Left ventricle myocardium inferior (tissue), 1 donor: ENCODE measurements around the gene MCOLN1. TPM values are rescaled to one million over a fixed set of nuclear protein-coding genes. Genes with fewer than 3 reads are reported as not detected.
"Not testable (repeated sequence)": the region's sequence is repeated elsewhere in the genome, so short reads cannot be mapped to it uniquely, and the experiment has no call there.

Experiments used
- DNase-seq: peaks from one replicate; pipeline ENCODE4 v3.0.0-alpha.2; 2020
- H3K27ac ChIP-seq: fragments of 200-600 bp; replicated peaks from 2 replicates; pipeline ENCODE4 v1.8.0; 2021
- H3K27me3 ChIP-seq: fragments of 200-600 bp; 2 replicates; pipeline ENCODE4 v1.8.0; 2021; ENCODE audit warnings: low read depth
- H3K36me3 ChIP-seq: fragments of 200-600 bp; 2 replicates; pipeline ENCODE4 v1.8.0; 2021
- H3K4me1 ChIP-seq: fragments of 200-600 bp; 2 replicates; pipeline ENCODE4 v1.8.0; 2021
- H3K4me3 ChIP-seq: fragments of 200-600 bp; 2 replicates; pipeline ENCODE4 v1.8.0; 2021; ENCODE audit warnings: mild to moderate bottlenecking, moderate library complexity
- H3K9me3 ChIP-seq: fragments of 200-600 bp; replicated peaks from 2 replicates; pipeline ENCODE4 v1.8.0; 2021
- CTCF ChIP-seq: fragments of 200-600 bp; IDR thresholded peaks from 2 replicates; pipeline ENCODE4 v1.8.0; 2021; ENCODE audit warnings: antibody characterized with exemption, mild to moderate bottlenecking, borderline replicate concordance
- intact Hi-C: fragments of 100-400 bp; cut with micrococcal nuclease; formaldehyde crosslinking; loops from one replicate; pipeline ENCODE4 v1.11.0; 2022
- total RNA-seq: library from RNA; stranded (reverse); fragmentation: NEBNext Ultra II Directional; extraction: Animal tissue kit (Norgen Biotek cat#: 25700); gene quantifications from one replicate; pipeline ENCODE4 v1.2.1, GENCODE V29; 2021
- donor health status: DM: no; HTN: yes; CAD: no; lungs with severe emphysema.

MCOLN1 gene
- total RNA-seq, 1 donor from 2014 or later = 16.8 TPM

- Histone ChIP-seq H3K4me3 (peak overlapping the region; percentile 95), H3K4me1 (peaks cover 38% of the 10 kb centered on the region), H3K27me3 (no peaks in the 10 kb centered on the region), H3K27ac (peak overlapping the region; percentile 93), H3K36me3 (peaks cover 50% of the 10 kb centered on the region), H3K9me3 (no peaks in the 10 kb centered on the region)
- intact Hi-C loops = no loop called here
- DNase-seq = peak; percentile 88
- TF ChIP-seq CTCF = no peak
These were observed 11.6 kb downstream of the MCOLN1 start for GRCh38 chr19:7533925-7534480.

- no peaks in the 10 kb centered on the region for H3K27me3 ChIP-seq
- intact Hi-C loops = no loop called here
- TF ChIP-seq CTCF = no peak
- H3K9me3 ChIP-seq = no peaks in the 10 kb centered on the region
- H3K27ac ChIP-seq = peak overlapping the region; percentile 93
- peak; percentile 63 for DNase-seq
- peaks cover 38% of the 10 kb centered on the region for H3K4me1 ChIP-seq
- H3K36me3 ChIP-seq = peaks cover 50% of the 10 kb centered on the region
- peak overlapping the region; percentile 95 for H3K4me3 ChIP-seq
These were observed 12.2 kb downstream of the MCOLN1 start for GRCh38 chr19:7534531-7535046.

DNA sequence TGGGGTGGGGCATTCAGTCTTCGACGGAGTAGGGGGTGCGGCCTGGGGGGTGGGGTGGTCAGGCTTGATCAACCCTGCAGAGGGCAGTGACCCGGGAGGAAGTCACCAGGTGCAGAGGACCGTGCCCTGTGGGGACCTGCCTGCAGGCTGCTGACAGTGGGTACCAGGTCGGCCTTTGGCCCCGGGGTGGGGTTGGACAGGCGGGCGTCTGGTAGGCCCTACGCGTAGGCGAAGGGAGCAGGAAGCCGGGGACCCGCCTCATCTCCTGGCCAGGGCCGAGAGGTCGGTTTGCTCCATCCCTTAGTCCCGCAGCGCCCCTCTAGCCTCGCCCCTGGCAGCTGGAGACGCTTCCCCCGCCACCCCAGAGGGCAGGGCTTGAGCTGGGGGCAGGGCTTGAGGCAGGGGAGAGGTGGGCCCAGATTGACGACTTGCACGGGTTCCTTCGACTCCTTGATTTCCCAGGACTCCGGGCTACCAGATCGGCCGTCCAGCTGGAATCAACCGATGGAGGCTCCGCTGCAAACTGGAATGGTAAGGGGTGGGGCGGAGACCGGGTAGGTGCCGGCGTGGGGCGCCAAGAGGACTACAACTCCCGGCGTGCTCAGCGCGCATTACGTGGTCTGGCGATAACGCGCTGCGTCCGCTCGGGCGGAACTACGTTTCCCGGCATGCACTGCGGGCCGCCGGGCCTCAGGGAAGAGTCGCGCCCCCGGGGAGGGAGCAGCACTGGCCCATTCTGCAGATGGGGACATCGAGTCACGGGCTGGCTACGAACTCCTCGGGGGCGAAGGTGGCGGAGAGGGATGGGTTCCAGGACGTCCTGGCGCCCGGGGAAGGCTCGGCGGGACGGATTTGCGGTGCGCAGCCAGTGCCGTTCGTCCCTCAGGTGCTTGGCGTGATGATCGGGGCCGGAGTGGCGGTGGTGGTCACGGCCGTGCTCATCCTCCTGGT, 12.9 kb downstream of the MCOLN1 start, which contains the start of gene PNPLA6:
TSS of gene PNPLA6 (plus strand) at position 671 of the 951 bp plus-strand sequence. CDS start at position 743, 72 bp downstream.
- Histone ChIP-seq H3K36me3 (peaks cover 50% of the 10 kb centered on the region), H3K27me3 (no peaks in the 10 kb centered on the region), H3K4me3 (peak within 1 kb of the TSS; percentile 95), H3K9me3 (no peaks in the 10 kb centered on the region), H3K4me1 (peaks cover 38% of the 10 kb centered on the region), H3K27ac (peak within 1 kb of the TSS; percentile 93)
- peak; percentile 98 for DNase-seq
- intact Hi-C loops = no loop called here
- TF ChIP-seq CTCF = no peak

- H3K36me3 ChIP-seq = peaks cover 54% of the 10 kb centered on the region
- peaks cover 38% of the 10 kb centered on the region for H3K4me1 ChIP-seq
- no peaks in the 10 kb centered on the region for H3K9me3 ChIP-seq
- TF ChIP-seq CTCF = no peak
- H3K27ac ChIP-seq = peak overlapping the region; percentile 93
- intact Hi-C loops = no loop called here
- H3K27me3 ChIP-seq = no peaks in the 10 kb centered on the region
- DNase-seq = no peak
- H3K4me3 ChIP-seq = peak overlapping the region; percentile 95
These were observed 13.7 kb downstream of the MCOLN1 start for GRCh38 chr19:7535998-7536695.

GRCh38 chr19:7538990-7539389, 16.6 kb downstream of the MCOLN1 start:
- H3K4me1 ChIP-seq = peaks cover 27% of the 10 kb centered on the region
- intact Hi-C loops, H3K4me3 ChIP-seq, H3K27ac ChIP-seq, DNase-seq, H3K9me3 ChIP-seq, H3K27me3 ChIP-seq: not testable (repeated sequence)
- H3K36me3 ChIP-seq = peaks cover 66% of the 10 kb centered on the region
